ENCODE results near the gene CACNA2D3.

The CACNA2D3 gene

GRCh38 chr3:54882129-54882833, 759.9 kb downstream of the CACNA2D3 start:
- TF ChIP-seq FOXK2 (IDR thresholded peaks at IDR 0.05) (no peak), NFRKB (IDR thresholded peaks at IDR 0.05) (no peak)
- DNase-seq (ENCODE audit: extremely low spot score): no peak
- CTCF ChIA-PET: interaction anchor here (0.6 kb wide), 1 partner anchor 415 kb away, joined by 3 read pairs; no protein-coding TSS in a partner anchor
- POLR2A ChIA-PET: no interaction called here

- TF ChIP-seq ELF4 (IDR thresholded peaks at IDR 0.05) (no peak), ZNF384 (IDR thresholded peaks at IDR 0.05) (no peak), L3MBTL2 (conservative IDR thresholded peaks at IDR 0.05) (no peak), BHLHE40 (IDR thresholded peaks at IDR 0.05; ENCODE audit: borderline replicate concordance) (no peak), CTBP1 (IDR thresholded peaks at IDR 0.05; ENCODE audit: borderline replicate concordance) (no peak), FOXM1 (IDR thresholded peaks at IDR 0.05; ENCODE audit: borderline replicate concordance) (no peak), SUZ12 (IDR thresholded peaks at IDR 0.05) (no peak), TARDBP (IDR thresholded peaks at IDR 0.05) (no peak), HDGF (IDR thresholded peaks at IDR 0.05; ENCODE audit: borderline replicate concordance) (no peak)
- TF ChIP-seq, protein P1, sequence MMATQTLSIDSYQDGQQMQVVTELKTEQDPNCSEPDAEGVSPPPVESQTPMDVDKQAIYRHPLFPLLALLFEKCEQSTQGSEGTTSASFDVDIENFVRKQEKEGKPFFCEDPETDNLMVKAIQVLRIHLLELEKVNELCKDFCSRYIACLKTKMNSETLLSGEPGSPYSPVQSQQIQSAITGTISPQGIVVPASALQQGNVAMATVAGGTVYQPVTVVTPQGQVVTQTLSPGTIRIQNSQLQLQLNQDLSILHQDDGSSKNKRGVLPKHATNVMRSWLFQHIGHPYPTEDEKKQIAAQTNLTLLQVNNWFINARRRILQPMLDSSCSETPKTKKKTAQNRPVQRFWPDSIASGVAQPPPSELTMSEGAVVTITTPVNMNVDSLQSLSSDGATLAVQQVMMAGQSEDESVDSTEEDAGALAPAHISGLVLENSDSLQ (IDR thresholded peaks at IDR 0.05): no peak
- ChIA-PET POLR2A (no interaction called here), CTCF (no interaction called here)
- no peak for DNase-seq (ENCODE audit: extremely low spot score)
These were observed 765.8 kb downstream of the CACNA2D3 start for GRCh38 chr3:54888162-54888561.

- no peak for TF ChIP-seq ZNF384 (IDR thresholded peaks at IDR 0.05)
- TF ChIP-seq LEF1 (IDR thresholded peaks at IDR 0.05; ENCODE audit: borderline replicate concordance): no peak
- TF ChIP-seq CTBP1 (IDR thresholded peaks at IDR 0.05; ENCODE audit: borderline replicate concordance): no peak
- TF ChIP-seq TARDBP (IDR thresholded peaks at IDR 0.05): no peak
- no peak for TF ChIP-seq FOXM1 (IDR thresholded peaks at IDR 0.05; ENCODE audit: borderline replicate concordance)
- TF ChIP-seq BHLHE40 (IDR thresholded peaks at IDR 0.05; ENCODE audit: borderline replicate concordance): no peak
- no peak for TF ChIP-seq ARNT (IDR thresholded peaks at IDR 0.05)
- no peak for TF ChIP-seq SP1 (IDR thresholded peaks at IDR 0.05)
- TF ChIP-seq L3MBTL2 (conservative IDR thresholded peaks at IDR 0.05): no peak
- TF ChIP-seq FOXK2 (IDR thresholded peaks at IDR 0.05): no peak
- no peak for TF ChIP-seq HDGF (IDR thresholded peaks at IDR 0.05; ENCODE audit: borderline replicate concordance)
- TF ChIP-seq, protein P1 (IDR thresholded peaks at IDR 0.05): no peak
- no peak for TF ChIP-seq SUZ12 (IDR thresholded peaks at IDR 0.05)
- TF ChIP-seq ELF4 (IDR thresholded peaks at IDR 0.05): no peak
- no peak for TF ChIP-seq FOXA1 (IDR thresholded peaks at IDR 0.05)
- no peak for TF ChIP-seq NFRKB (IDR thresholded peaks at IDR 0.05)
- CTCF ChIA-PET: no interaction called here
- POLR2A ChIA-PET: no interaction called here
- no peak for DNase-seq (ENCODE audit: extremely low spot score)
These were observed 766.5 kb downstream of the CACNA2D3 start for GRCh38 chr3:54888873-54889272.

- TF ChIP-seq FOXM1 (IDR thresholded peaks at IDR 0.05; ENCODE audit: borderline replicate concordance) (no peak), SUZ12 (IDR thresholded peaks at IDR 0.05) (no peak), LEF1 (IDR thresholded peaks at IDR 0.05; ENCODE audit: borderline replicate concordance) (no peak), ZNF384 (IDR thresholded peaks at IDR 0.05) (no peak), BHLHE40 (IDR thresholded peaks at IDR 0.05; ENCODE audit: borderline replicate concordance) (no peak), HDGF (IDR thresholded peaks at IDR 0.05; ENCODE audit: borderline replicate concordance) (no peak), TARDBP (IDR thresholded peaks at IDR 0.05) (no peak), SP1 (IDR thresholded peaks at IDR 0.05) (no peak), FOXA1 (IDR thresholded peaks at IDR 0.05) (no peak), FOXK2 (IDR thresholded peaks at IDR 0.05) (no peak), ELF4 (IDR thresholded peaks at IDR 0.05) (no peak), L3MBTL2 (conservative IDR thresholded peaks at IDR 0.05) (no peak), NFRKB (IDR thresholded peaks at IDR 0.05) (no peak), ARNT (IDR thresholded peaks at IDR 0.05) (no peak), CTBP1 (IDR thresholded peaks at IDR 0.05; ENCODE audit: borderline replicate concordance) (no peak)
- TF ChIP-seq, protein P1 (IDR thresholded peaks at IDR 0.05): no peak
- ChIA-PET CTCF (no interaction called here), POLR2A (no interaction called here)
- no peak for DNase-seq (ENCODE audit: extremely low spot score)
These were observed 767.4 kb downstream of the CACNA2D3 start for GRCh38 chr3:54889731-54890130.

DNA sequence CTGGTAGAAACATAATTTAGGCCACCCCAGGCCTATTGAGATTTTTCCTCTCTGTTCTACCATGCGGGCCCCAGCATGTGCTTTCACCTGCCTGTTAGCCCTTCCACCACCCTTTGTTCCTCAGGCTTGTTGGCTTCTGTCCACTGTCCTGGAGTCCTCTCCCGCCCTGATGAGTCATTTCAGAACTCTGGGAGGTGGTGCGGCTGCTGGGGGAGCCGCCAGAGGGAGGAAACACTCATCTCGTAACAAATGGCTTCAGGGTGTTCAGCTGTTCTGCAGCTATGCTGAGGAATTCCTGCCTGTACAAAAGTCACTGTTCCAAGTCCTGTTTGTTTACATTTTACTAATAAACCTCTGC, 769.2 kb downstream of the CACNA2D3 start:
- POLR2A ChIA-PET: no interaction called here
- peak; percentile 69 for DNase-seq (ENCODE audit: extremely low spot score)
- no peak for TF ChIP-seq FOXK2 (IDR thresholded peaks at IDR 0.05)
- no peak for TF ChIP-seq L3MBTL2 (conservative IDR thresholded peaks at IDR 0.05)
- TF ChIP-seq TARDBP (IDR thresholded peaks at IDR 0.05): no peak
- no peak for TF ChIP-seq BHLHE40 (IDR thresholded peaks at IDR 0.05; ENCODE audit: borderline replicate concordance)
- TF ChIP-seq HDGF (IDR thresholded peaks at IDR 0.05; ENCODE audit: borderline replicate concordance): no peak
- TF ChIP-seq ZNF384 (IDR thresholded peaks at IDR 0.05): no peak
- no peak for TF ChIP-seq FOXM1 (IDR thresholded peaks at IDR 0.05; ENCODE audit: borderline replicate concordance)
- TF ChIP-seq LEF1 (IDR thresholded peaks at IDR 0.05; ENCODE audit: borderline replicate concordance): no peak
- no peak for TF ChIP-seq CTBP1 (IDR thresholded peaks at IDR 0.05; ENCODE audit: borderline replicate concordance)
- TF ChIP-seq ARNT (IDR thresholded peaks at IDR 0.05): no peak
- TF ChIP-seq ELF4 (IDR thresholded peaks at IDR 0.05): no peak
- TF ChIP-seq, protein P1 (IDR thresholded peaks at IDR 0.05): no peak
- TF ChIP-seq SUZ12 (IDR thresholded peaks at IDR 0.05): no peak
- TF ChIP-seq FOXA1 (IDR thresholded peaks at IDR 0.05): no peak
- CTCF ChIA-PET: no interaction called here

Measured in HEK293T (cell line).